NCI-H2227 (cell line): ENCODE data around the gene MDGA2.
"Not testable (repeated sequence)": the region's sequence is repeated elsewhere in the genome, so short reads cannot be mapped to it uniquely, and the experiment has no call there.

Experiments
- DNase-seq: peaks from one replicate; lab custom pipeline; 2025; ENCODE audit not compliant: unreplicated experiment; lab: John Stamatoyannopoulos, UW

MDGA2 gene

DNA sequence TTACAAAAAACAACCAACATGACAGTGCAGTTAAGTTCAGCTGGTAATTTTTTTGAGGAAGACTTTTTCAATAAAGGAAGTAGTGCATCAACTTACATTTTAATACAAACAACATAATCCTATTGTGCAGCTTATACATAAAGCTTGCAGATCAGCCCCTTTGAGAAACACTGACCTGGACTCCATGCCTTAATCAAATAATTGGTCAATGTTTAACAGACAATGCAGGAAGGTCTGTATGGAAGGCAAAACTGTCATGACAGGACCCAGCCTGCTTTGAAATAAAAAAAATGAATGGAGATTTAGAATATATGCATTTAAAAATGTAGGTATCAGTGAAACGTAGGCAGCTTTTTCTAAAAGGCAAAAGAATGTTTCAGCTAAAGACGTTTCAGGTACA lies 702.1 kb downstream of the MDGA2 start:
- DNase-seq: no peak

DNA sequence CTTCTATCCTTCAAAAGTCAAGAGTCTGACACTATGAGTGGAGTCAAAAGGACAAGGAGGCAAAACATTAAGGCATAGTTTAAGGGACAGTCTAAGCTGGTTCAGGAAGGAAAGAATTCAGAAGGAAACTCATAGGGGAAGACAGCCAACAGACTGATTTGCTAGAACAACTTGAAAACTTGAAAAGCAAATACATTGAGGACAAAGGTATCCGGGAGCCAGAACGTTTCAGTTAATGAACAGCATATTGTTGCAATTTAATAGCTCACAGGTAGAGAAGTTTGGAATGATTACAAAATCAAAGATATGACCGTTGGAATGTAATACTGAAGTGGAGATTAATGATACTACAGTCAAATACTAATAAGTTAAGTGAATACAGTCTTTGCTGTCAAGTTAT lies 711.0 kb downstream of the MDGA2 start:
- no peak for DNase-seq

DNA sequence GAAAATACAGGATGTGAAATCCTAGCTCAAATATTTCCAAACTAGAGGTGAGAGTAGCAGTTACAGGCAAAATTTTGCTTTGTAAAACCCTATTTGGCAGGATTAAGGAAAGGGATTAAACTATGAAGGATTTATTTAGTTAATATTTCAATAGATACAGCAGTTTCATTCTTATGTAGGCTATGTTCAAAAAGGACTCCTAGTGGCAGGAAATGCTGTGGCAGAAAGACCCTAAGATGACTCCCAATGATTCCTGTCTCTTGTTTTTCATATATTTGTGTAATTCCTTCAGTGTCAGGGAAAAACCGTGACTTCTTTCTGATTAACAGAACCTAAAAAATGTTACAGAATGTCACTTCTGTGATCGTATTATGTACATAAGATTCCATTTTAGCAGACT lies 724.3 kb downstream of the MDGA2 start:
- no peak for DNase-seq

GRCh38 chr14:46940611-46941010 lies 734.8 kb downstream of the MDGA2 start:
- DNase-seq: no peak

- no peak for DNase-seq
Measured at GRCh38 chr14:46920542-46920941, 754.9 kb downstream of the MDGA2 start.

DNA sequence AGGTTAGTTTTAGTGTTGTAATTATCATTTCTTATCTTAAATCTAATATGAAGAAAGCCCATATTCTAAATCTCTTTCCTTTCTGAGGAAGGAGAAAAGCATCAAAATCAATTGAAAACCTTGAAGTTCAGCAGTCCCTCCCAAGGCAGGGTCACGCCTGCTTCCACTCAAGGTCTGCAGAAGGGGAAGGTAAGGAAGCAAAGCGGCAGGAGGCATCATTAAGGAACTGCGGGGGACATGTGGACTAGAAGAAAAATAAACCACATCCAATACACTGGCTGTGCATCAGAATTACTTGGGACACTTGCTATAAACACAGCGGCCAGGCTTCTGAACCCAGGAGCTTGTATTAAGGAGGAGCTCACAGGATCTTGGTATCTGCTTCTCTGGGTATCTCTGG lies 759.9 kb downstream of the MDGA2 start:
- not testable (repeated sequence) for DNase-seq

DNA sequence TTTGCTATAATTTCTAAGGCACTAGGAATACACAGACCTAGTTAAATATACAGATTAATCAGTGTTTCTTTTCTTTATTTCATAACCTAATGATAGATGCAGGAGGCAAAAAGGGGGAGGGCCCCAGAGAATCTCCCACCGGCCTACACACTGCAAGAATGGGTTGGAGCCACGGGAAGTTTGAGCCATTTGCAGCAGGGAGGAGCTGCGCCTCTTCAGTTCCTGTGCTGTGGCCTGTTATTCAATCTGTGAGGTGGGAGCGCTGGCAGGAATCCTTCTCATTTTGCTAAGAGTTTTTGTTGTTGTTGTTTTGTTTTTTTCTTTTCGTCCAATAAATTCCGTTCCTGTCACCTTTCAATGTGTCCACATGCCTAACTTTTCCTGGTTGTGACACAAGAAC lies 772.6 kb downstream of the MDGA2 start:
- DNase-seq: no peak

DNA sequence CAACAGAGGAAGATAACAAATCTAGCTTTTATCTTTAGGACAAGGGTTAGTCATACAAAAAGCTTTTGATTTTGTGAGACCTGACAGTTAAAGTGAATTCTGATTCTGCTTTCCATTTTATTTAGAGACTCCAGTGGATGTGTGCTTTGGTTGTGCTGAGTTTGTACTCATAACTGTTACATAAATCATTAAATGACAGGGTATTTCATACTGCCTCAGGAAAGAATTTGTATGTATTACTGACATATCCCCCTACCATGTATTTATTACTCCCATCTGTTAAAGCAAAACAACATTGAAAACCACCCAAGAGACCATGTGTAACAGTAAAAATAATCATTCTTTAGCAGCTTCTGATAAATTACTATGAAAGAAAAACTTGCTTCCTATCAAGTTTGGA lies 780.9 kb downstream of the MDGA2 start:
- DNase-seq: no peak

DNA sequence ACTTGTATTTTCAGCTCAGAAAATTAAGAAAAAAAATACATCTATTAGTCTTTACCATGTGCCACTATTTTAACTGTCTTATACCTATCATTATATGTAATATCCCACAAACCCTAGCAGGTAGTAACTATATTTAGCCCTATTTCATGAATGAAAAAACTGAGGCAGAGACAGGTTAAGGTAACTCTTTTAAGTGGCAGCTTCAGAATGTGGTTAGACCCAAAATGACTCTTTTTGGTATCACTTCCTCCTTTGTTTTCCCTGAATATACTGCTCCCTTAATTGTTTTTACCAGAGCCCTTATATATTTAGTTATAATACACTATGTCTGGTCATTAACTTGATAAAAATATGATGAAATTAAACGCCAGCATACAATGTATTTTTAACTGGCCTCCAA lies 788.3 kb downstream of the MDGA2 start:
- no peak for DNase-seq

GRCh38 chr14:46885566-46885965 lies 789.8 kb downstream of the MDGA2 start:
- DNase-seq: no peak

DNA sequence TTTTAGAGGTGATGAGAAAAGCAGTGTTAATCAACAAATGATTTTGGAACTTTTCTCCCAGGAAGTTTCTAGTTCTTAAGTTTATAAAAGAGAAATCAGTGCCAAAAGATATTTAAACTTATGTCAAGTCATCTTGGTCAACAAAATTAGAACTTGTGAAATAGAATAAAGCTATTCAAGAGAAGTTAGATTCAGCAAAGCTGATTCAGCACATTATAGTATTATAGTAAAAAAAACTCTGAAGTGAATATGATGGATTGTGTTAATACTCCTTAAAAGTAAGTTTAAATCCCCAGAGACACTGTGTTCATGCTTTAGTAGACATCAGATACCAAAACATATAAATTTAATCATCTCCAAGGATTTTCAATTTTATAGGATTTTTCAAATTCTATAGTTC lies 813.7 kb downstream of the MDGA2 start:
- DNase-seq: no peak

DNA sequence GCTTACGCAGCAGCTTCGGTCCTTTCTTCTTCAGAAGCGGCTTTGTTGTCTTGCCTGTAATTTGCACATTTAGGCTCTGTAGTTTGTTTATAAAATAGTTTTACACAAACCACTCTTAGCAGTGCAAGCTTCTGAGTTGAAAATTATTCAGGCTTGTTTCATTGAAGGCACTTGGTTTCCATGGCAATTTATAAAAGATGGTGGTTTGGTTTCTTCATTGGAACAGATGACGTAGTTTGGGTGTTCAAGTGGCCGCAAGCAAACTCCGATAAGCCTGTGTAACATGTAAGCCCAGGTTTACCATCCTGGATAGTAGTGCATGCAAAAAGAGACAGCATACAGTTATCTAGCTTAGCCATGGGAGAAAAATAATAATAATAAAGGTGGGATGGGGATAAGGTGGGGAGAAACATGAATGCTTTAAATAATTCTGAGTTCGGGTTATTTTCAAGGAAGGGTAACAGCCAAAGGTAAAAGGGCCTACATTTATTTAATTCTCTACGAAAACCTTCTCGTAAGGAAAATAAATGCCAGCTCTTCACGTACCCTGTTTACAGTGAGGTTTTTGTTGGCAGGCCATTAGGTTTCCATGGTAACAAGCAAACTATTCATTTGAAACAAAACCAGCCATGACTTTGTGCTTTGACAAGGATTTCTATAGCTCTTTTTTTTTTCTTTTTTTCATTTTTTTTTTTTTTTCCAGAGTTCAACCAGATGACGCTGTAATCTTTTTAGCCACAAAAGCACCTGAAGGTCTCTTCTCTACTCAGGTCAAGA lies 834.3 kb downstream of the MDGA2 start:
- peak; percentile 60 for DNase-seq

DNA sequence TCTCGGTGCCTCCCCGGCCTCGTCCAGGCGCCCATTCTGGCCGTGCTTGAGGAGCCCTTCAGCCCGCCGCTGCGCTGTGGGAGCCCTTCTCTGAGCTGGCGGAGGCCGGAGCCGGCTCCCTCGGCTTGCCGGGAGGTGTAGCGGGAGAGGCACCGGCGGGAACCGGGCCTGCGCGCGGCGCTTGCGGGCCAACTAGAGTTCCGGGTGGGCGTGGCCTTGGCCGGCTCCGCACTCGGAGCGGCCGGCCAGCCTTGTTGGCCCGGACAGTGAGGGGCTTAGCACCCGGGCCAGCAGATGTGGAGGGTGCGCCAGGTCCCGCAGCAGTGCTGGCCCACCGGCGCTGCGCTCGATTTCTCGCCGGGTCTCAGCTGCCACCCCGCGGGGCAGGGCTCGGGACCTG lies 855.1 kb downstream of the MDGA2 start:
- DNase-seq: no peak

DNA sequence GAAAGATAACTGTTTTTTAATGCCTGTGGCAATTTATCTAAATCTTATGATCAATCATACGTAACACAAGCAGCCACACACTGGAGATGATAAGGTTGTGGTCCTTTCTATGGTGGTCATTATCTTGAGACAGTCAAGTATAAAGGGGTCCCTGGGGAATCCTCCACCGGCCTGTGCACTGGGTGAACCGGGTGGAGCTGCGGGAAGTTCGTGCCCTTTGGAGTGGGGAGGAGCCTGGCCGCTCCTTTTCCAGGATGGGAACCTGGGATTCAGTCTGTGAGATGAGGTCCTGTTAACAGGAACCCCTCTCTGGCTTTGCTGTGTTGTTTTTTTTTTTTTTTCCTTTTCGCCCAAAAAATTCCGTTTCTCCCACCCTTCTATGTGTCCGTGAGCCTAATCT lies 856.3 kb downstream of the MDGA2 start:
- DNase-seq: no peak

- DNase-seq: peak; percentile 3
Measured at GRCh38 chr14:46818147-46818546, 857.3 kb downstream of the MDGA2 start.

DNA sequence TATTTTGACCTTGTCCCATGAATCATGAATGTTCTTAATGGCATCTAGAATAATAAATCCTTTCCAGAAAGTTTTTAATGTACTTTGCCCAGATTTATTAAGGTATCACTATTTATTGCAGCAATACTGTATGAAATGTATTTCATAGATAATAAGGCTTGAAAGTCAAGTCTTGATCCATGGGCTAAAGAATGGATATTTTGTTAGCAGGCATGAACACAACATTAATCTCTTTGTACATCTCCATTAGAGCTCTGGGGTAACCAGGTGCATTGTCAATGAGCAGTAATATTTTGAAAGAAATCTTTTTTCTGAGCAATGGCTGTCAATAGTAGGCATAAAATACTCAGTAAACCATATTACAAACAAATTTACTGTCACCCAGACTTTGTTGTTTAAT lies 882.3 kb downstream of the MDGA2 start:
- no peak for DNase-seq
